GM19452 (cell line): ENCODE measurements around the gene UCN.
"Not testable (repeated sequence)": the region's sequence is repeated elsewhere in the genome, so short reads cannot be mapped to it uniquely, and the experiment has no call there.

Experiments used
- ATAC-seq: cut with Tn5 transposase; IDR thresholded peaks from one replicate; pipeline ENCODE4 v1.9.1; 2021; ENCODE audit not compliant: unreplicated experiment

UCN gene

DNA sequence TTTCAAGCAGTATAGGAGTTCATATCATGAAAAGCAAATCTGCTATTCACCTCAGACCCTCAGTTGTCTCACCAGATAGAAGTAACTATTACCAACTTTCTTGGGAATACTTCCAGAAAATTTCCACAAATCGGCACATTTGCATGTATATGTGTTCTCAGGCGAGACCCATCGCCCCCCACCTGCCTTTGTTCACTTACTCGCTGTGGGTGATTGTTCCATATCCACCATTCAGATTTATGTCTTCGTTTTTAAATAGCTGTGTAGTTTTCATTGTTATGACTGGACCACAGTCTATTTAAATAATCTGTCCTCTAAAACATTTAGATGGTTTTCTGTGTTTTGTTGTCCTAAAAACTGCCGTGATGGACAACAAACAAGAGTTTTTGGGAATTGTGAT, 22.8 kb downstream of the UCN start:
- ATAC-seq: no peak

DNA sequence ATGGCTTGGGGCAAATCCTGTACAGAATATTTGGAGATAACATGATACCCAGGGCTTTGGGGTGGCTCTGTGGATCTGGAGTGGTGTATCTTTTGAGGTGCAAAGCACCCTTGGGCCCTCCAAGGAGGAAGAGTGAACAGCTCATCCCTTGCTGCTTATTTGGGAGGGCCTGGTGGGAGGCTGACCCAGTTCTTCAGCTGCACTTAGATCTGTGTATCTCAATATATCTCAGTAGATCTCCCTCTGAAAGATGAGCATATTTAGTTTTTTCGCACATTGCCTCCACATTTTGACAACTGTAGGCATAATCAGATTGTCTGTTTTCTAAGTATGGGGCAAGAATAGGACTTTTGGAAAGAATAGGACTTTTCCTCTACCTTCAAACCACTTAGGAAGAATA, 23.2 kb downstream of the UCN start:
- no peak for ATAC-seq

DNA sequence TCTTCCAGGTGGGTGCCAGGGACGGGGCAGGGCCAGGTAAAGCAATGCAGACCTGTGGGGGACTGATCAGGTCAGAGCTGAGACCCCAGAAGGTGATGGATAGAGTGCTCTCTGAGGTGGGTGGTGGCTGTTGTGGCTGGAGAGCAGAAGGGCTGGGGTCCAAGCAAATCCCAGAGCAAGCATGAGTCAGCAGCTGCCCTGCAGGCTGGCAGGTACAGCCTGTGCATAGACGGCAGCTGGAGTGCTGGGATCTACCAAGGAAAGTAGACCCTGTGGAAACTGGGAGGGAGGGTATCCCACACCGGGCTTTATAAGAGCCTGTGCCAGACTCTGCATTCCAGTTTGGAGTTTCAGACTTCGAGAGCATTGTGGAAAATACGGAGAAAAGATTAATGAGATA, 25.4 kb downstream of the UCN start:
- ATAC-seq: no peak

DNA sequence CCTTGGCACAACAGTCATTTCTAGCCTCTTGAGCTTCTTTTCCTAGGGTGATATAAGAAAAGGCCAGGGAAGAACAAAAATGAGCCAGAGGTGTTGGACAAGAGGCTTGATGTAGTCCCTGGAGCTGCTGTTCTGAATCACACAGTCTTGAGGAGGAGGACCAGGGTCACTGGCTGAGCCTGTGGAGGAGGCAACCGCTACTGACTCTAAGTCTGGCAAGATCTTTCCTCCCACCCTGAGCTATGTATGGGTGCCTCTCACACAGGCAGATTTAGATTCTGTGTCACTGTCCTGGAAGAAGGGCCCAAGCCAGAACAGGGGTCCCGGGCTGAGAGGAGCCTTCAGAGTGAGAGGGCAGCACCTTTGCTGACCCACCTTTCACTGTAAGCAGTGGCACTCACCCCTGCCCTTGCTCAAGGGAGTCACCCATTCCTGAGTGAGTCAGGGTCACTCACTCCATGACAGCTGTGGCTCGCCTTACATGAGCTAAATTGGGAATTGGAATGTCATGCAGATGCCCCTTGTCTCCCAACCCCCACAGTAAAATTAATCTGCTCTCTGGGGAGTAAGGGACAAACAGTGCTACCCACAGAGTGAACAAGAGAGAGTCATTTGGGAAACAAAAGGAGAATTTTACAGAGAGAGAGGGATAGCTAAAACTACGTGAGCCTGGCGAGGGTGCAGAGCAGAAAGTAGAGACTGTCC, 26.2 kb downstream of the UCN start, which contains the start of gene TRIM54:
TSS of gene TRIM54 (plus strand) at position 575 of the 705 bp plus-strand sequence. CDS start 303 bp downstream, outside the sequence.
- no peak for ATAC-seq

DNA sequence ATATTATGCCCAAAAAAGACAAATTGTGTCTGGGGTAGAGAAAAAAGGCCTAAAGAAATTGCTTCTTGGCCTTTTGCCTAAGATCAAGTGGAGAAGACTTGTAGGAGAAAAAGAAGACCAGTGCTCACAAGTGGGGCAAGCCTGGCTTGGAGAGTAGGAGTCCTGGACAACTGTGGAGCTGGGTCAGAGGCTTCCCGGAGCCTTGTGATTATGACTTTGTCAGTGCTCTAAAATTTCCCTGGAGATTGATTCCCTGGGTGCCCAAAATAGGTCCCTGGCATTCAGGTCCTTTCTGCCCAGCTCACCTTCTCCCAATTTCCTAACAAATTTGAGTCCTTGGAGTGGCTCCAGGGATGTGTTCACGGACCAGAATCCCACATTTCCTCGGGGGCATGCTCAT, 26.8 kb downstream of the UCN start:
- no peak for ATAC-seq

DNA sequence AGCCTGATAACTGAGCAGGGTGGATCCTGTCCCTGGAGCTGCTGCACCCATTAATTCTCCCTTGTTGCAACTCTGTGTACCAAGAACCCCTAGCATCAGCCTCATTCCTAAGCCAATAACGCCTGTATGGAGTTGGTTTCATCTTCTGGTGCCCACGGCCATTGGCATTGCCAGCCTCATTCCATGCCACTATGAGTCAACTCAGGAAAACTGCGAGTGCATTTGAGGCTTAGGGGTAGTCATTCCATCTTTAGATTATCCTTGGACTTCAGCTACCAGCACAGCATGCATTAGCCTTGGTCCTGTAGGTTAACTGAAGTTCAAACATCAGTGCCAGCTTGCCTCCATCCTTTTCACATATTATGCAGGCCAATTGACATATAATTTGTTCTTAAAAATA, 27.4 kb downstream of the UCN start:
- ATAC-seq: no peak

DNA sequence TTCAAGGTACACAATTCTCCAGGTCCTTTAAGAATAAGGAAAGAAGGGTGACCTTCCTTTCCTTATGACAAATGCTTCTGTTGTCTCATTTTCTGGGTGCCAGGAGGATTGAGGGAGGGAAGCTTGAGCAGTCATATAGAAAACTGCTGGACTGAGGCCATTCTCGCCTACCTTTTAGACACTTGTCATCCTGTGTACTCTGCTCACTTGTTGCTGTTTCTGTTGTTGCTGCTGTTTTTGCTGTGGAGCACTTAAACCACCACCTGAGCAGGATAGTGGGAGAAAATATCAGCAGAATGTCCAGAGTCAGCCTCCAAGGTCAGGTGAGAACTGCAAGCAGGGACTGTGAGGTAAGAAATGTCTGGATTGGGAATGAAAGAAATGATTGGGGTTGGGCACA, 30.2 kb downstream of the UCN start:
- ATAC-seq: no peak

DNA sequence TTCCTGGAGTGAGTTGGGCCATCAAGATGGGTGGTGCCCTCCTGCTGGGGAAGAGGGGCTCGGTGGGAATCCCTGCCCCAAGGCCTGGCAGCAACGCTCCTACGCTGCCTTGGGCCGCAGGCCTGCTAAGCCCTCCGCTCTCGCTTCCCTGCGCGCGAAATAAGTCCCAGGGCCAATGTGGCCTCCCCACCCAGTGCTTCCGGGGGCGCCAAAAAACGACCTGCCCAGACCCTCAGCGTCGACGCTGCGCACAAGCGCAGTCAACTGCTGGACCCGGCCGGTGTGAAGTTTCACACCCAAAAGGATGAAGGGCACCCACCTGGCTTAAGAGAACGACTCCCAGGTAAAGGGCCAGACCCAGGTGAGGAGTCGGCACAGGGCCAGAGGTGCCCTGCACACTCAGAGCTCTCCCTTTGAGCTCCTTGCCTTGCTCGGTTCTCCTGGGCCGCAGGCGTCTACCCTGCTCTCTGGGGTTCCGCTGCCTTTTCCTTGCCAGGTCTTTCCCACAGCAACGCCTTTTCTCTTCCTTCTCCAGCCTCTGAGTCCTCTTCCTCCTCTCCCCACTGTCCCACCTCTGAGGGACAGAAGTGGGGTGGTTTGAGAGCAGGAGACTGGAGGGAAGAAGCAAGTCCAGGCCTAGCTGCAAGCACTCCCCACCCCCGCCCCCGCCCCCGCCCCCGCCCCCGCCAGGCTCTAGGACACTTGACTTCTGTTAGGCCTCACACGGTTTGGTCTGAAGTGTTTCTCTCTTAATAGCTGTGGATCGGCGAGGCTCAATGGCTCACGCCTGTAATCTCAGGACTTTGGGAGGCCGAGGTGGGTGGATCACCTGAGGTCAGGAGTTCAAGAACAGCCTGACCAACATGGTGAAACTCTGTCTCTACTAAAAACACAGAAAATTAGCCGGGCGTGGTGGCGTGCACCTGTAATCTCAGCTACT, 32.8 kb downstream of the UCN start, which contains the start of gene DNAJC5G:
TSS of gene DNAJC5G (plus strand) at position 223 of the 940 bp plus-strand sequence. CDS start 1,296 bp downstream, outside the sequence.
- no peak for ATAC-seq

DNA sequence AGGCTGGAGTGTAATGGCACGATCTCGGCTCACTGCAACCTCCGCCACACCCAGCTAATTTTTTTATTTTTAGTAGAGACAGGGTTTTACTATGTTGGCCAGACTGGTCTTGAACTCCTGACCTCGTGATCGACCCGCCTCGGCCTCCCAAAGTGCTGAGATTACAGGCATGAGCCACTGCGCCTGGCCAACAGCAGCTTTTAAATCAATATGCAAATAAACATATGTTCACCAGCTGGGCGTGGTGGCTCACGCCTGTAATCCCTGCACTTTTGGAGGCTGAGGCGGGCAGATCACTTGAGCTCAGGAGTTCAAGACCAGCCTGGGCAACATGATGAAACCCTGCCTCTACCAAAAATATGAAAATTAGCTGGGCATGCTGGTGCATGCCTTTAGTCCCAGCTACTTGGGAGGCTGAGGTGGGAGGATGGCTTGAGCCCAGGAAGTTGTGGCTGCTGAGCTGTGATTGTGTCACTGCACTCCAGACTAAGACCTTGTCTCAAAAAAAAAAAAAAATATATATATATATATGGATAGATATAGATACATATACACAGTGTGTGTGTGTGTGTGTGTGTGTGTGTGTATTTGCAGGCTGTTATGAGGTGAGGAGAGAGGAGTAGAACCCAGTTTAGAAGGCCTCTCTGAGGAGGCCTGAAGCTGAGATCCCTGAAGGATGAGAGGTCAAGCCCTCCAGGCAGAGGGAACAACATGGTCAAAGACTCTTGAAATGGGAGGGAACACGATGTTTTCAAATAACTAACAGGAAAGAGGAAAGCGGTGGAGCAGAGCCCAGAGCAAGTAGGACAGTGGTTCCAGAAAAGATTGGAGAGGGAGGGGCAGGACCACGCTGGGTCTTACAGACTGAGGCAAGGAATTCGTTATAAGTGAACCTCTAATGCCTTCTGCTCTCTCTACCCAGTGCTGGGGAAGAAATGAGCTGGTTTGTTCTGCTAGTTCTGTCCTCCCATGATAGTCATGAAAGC, 35.4 kb downstream of the UCN start:
- ATAC-seq: not testable (repeated sequence)

DNA sequence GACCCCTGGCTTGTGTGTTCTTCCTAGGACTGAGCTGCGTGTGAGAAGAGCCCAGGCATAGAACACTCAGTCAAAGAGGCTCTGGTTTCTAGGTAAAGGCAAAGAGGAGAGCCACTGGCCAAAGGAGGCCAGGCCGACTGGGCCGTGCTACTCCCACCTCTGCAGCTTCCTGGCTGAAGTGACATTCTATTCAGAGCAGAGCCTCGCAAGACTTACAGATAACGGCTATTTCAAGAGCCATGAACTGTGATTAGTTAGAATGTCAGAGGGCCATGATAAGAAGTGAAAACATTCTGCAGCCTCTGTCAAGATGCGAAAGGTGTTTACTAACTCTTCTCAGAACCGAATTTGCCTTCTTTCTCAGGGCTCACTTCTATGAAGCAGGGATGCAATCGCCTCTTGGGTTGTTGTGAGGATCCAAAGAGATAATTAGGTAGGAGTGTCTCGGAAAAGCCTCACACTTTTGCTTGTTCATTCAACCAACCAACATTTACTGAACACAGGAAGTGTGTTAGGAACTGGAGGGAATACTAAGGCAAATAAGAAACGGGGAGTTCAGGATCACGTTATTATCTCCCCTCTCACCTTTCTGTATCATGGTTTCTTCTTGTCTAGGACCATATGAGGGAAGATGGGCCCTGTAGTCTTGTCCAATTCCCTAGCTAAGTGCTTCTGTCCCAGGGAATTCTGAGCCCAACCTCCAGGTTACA, 36.5 kb downstream of the UCN start:
- ATAC-seq: no peak

DNA sequence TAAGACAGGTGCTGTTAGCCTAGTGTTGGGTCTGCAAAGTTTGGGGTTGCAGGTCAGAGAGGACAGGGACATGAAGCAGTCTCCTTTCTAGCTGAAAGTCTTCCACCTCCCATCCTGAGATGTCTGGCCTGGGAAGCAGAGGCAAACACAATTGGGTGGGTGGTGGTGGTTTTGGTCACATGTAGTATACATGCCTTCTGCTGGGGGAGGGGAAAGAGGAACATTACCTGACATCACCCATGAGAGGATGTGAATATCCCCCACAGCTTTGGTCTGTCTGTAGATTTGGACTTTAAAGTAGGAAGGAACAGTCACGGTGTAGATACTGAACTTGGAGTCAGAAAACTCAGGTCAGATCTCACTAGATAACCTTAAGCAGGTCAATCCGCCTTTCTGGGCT, 37.6 kb downstream of the UCN start:
- ATAC-seq: no peak

DNA sequence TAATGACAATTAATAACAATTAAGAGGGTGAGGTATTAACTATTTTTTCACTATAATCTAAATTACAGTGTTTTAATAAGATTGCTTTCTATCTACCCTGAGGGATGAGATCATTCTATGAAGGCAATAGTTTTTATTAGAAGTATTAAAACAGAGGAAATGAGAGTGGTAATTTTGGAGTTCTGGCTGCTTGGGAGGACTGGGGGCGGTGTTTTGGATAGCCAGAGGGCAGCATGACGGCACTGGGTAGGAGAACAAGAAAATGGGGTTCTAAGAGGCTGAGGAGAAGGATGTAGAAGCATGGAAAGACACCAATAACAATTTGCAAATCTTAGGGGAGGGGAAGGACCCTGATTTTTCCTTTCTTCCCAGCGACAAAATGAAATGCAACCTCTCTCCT, 38.1 kb downstream of the UCN start:
- no peak for ATAC-seq

DNA sequence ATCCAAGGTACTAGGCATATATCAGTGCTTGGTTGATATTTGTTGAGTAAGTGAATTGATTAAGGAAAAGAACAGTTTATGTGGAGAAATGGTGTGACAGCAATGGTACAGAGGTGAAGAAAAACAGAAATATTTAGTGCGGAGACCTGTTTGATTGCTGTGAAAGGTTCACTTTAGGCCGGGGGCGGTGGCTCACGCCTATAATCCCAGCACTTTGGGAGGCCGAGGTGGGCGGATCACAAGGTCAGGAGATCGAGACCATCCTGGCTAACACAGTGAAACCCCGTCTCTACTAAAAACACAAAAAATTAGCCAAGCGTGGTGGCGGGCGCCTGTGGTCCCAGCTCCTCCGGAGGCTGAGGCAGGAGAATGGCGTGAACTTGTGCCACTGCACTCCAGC, 39.9 kb downstream of the UCN start:
- ATAC-seq: not testable (repeated sequence)

DNA sequence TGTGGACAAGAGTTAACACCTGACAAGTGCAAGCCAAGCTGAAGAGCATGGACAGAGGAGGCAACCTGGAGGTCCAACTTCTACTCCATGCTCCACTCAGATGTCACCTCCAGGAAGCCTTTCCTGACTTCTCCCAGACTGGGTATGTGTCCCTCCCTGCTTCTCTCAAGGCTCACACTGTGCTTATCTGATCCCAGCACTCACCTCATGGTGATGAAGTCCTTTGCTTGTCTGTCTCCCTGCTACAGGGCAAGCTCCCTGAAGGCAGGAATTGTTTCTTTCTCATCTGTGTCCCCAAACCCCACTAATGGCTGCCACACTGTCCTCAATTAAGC, 42.7 kb downstream of the UCN start:
- ATAC-seq: no peak

DNA sequence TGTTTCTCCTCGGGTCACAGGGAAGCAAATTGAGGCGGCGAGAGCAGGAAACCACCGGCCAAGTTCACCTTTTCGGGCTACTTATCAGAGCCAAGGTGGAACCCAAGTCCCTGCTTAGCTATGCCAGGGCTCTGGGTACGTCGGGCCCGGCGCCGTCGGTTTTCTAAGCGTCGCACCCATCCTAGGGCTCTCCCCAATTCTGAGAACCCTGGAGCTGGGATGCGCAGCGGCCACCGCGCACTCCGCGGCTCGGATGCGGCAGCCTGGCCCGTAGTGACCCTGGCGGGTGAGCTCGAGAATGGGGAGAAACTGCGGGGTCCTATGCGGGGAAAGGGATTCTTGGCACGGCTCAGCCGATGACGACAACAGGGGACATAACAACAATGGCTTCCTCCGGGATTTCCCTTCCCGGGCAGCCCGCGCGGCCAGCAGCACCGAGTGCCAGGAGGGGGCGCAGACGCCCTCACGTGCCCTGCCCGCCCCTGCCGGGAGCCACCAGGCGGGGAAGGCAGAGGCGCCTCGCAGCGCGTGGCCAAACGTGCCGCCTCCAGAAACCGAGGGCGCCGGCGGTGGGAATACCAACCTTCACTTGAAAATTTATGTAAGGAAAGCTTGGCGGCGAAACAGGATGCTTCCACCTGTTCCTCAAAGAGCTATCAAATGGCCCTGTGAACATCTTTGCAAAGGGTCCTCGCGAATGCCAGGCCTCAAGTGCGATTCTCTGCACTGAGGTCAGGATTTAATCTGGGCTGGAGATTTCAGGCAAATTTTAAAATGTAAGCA, 43.3 kb downstream of the UCN start:
- no peak for ATAC-seq

DNA sequence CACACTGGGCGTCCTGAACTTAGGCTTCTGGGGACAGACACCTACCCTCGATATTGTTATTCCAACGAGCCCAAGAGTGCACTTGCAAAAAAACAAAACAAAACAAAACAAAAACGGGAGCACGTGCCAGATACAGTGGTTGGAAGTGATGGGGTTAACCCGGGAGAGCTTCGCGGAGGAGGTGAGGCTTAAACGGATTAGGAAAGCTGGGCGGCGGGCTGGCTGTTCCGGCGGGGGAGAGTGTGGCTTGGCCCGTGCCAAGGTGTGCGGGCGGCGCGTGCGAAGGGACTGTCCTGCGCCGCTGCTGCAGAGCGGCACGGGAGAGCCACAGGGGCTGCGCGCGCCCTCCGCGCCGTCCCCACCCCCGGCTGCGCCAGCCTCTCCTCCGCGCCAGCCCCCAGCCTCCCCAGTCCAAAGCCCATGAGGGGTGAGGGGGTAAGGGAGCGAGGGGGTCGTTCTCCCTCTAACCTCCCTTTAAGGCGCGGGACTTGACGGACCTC, 43.9 kb downstream of the UCN start:
- ATAC-seq: no peak

DNA sequence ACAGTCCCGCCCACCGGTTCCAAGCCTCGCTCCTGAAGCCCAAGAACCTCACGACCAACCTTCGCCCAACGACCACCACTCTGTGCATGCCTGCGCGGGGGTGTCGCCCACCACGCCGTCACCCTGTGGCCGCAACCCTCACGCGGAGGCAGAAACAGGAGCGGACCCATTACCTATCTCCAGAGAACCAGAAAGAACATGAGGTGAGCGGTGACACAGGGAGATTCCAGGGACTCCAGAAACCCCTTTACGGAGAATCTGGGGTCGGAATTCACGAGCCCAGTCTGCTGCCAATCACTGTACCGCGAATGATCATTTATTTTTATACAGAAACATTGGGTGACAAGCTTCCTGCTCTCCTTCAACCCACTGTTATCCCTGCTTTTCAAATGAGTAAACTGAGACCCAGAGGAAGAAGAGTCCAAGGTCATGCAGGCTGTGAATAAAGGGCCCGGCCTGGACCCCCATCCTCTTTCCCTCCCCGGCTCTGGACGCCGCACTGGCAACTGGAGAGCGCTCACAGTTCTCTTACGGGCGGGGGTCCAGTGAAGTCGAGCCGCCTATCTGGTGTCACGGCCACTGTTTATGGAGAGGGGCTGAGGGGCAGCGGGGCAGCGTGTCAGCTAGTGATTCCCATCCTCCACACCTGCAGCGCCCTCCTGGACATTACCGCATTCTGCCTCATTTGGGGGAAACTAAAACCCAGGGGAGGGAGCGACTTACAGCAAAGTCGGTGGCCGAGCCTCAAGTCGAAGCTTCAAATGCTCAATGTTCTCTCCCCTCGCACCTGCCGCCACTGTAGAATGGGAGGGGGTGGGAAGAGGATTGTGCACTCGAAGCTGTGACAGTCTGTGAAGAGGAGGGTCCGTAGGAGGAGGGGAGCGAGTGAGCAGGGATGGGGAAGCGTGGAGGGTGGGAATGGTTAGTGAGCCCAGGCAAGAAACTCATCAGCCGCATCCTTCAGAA, 44.7 kb downstream of the UCN start:
- no peak for ATAC-seq
